GM18861 (cell line): Measurements from ENCODE around the gene FDX2.
"Not testable (repeated sequence)": the region's sequence is repeated elsewhere in the genome, so short reads cannot be mapped to it uniquely, and the experiment has no call there.

ENCODE experiments used
- ATAC-seq: cut with Tn5 transposase; IDR thresholded peaks from one replicate; pipeline ENCODE4 v1.9.1; 2021; ENCODE audit not compliant: unreplicated experiment

FDX2 gene

GRCh38 chr19:10284960-10285278 is 30.9 kb downstream of the FDX2 start:
- no peak for ATAC-seq

- no peak for ATAC-seq
Measured at GRCh38 chr19:10284065-10284959, 31.5 kb downstream of the FDX2 start.

- ATAC-seq: no peak
Measured at GRCh38 chr19:10283301-10284064, 32.3 kb downstream of the FDX2 start.

- ATAC-seq: not testable (repeated sequence)
Measured at GRCh38 chr19:10282043-10282442, 33.8 kb downstream of the FDX2 start.

- ATAC-seq: no peak
Measured at GRCh38 chr19:10279737-10280442, 35.9 kb downstream of the FDX2 start.

GRCh38 chr19:10278935-10279334 is 36.9 kb downstream of the FDX2 start:
- no peak for ATAC-seq

- no peak for ATAC-seq
Measured at GRCh38 chr19:10277795-10278589, 37.8 kb downstream of the FDX2 start.

GRCh38 chr19:10274589-10274988 is 41.2 kb downstream of the FDX2 start:
- ATAC-seq: no peak

GRCh38 chr19:10271543-10272086 is 44.2 kb downstream of the FDX2 start:
- peak; percentile 18 for ATAC-seq

- peak; percentile 34 for ATAC-seq
Measured at GRCh38 chr19:10270616-10271394, 45.0 kb downstream of the FDX2 start, which contains the start of gene ICAM1. ICAM1 (plus strand) TSS chr19:10271120; CDS start chr19:10271160, 40 bp downstream.

- ATAC-seq: no peak
Measured at GRCh38 chr19:10270180-10270615, 45.6 kb downstream of the FDX2 start.

GRCh38 chr19:10269333-10270179 is 46.3 kb downstream of the FDX2 start:
- peak; percentile 31 for ATAC-seq

GRCh38 chr19:10268071-10268470 is 47.7 kb downstream of the FDX2 start:
- ATAC-seq: no peak

- no peak for ATAC-seq
Measured at GRCh38 chr19:10266706-10267105, 49.1 kb downstream of the FDX2 start.

GRCh38 chr19:10262771-10263170 is 53.0 kb downstream of the FDX2 start:
- ATAC-seq: no peak

- ATAC-seq: no peak
Measured at GRCh38 chr19:10260141-10260584, 55.7 kb downstream of the FDX2 start.
